ENCODE data around the gene SERTAD1. TPM values are rescaled to one million over a fixed set of nuclear protein-coding genes. Genes with fewer than 3 reads are reported as not detected.

The SERTAD1 gene
- total and polyA plus RNA-seq, 2 of the 4 experiments (the other 2 are of a cell fraction) = 21.1 to 27.4 TPM

- H3K27me3 ChIP-seq (ENCODE audit: control insufficient read depth, insufficient read depth, low read length) = no peaks in the 10 kb centered on the region
- no peak overlapping the region for H2AK5ac ChIP-seq (ENCODE audit: low read depth, low read length)
- no peaks in the 10 kb centered on the region for H3K9me3 ChIP-seq (ENCODE audit: control insufficient read depth, insufficient read depth, low read length)
- WGBS, 2 experiments (ENCODE audit: extremely low coverage in 2 of 2, insufficient read length in 1 of 2) = 93% methylated on average over 5 of the region's 25 CpGs; no CpG with 5 or more reads in 1 of the 2 experiments
- H4K5ac ChIP-seq (ENCODE audit: low read depth, low read length) = no peak overlapping the region
- in situ Hi-C loops (cut with MboI; ENCODE audit: low sequenced_read_pairs) (no loop called here), dilution Hi-C loops (cut with HindIII; ENCODE audit: low sequenced_read_pairs, unreplicated experiment) (no loop called here), intact Hi-C loops (cut with micrococcal nuclease) (no loop called here)
- no peak overlapping the region for H3K56ac ChIP-seq (ENCODE audit: extremely low read depth, insufficient read depth, low read length)
- no peak overlapping the region for H3K14ac ChIP-seq (replicated peaks; ENCODE audit: low read depth, low read length)
- no peak overlapping the region for H2BK20ac ChIP-seq (ENCODE audit: low read depth, low read length)
- H3K4ac ChIP-seq (ENCODE audit: low read depth, low read length) = no peak overlapping the region
- no peak overlapping the region for H3K23ac ChIP-seq (ENCODE audit: low read depth, low read length)
- H3K36me3 ChIP-seq (ENCODE audit: control insufficient read depth, insufficient read depth, low read length) = peaks cover 48% of the 10 kb centered on the region
- no peak overlapping the region for H3K18ac ChIP-seq (ENCODE audit: low read depth, low read length)
- H3K79me1 ChIP-seq (ENCODE audit: low read depth in 1 of 2, low read length in 2 of 2) = no peaks in the 10 kb centered on the region
- DNase-seq (no peak), ATAC-seq (ENCODE audit: low read depth) (no peak)
- no peak overlapping the region for H3K9ac ChIP-seq (ENCODE audit: low read depth, low read length)
- no peak overlapping the region for H2BK5ac ChIP-seq (ENCODE audit: low read depth, low read length, poor library complexity, severe bottlenecking)
- no peak overlapping the region for H2BK15ac ChIP-seq (ENCODE audit: low read depth, low read length)
- no peaks in the 10 kb centered on the region for H3K4me1 ChIP-seq (ENCODE audit: control insufficient read depth, insufficient read depth, low read length)
- no peak overlapping the region for H2BK120ac ChIP-seq (ENCODE audit: low read depth, low read length)
- no peak overlapping the region for H4K91ac ChIP-seq (ENCODE audit: insufficient read depth, low read depth, low read length)
- CTCF ChIA-PET = no interaction called here
- H3K9me1 ChIP-seq (ENCODE audit: insufficient read depth, low read length) = peaks cover 4% of the 10 kb centered on the region; the same call in 1 of the 2 replicates
- no peak overlapping the region for H3K4me3 ChIP-seq (ENCODE audit: insufficient read depth, low read depth, low read length)
- POLR2A ChIA-PET (ENCODE audit: unreplicated experiment) = no interaction called here
- no peaks in the 10 kb centered on the region for H4K20me1 ChIP-seq (ENCODE audit: insufficient read depth, low read length)
- H3K27ac ChIP-seq (ENCODE audit: insufficient read depth, low read length) = no peak overlapping the region
- TSS peak; percentile 98 for BruUV-seq (replicated peaks)
- no peak overlapping the region for H4K8ac ChIP-seq (ENCODE audit: low read depth in 2 of 2, low read length in 2 of 2)
- no peak overlapping the region for H3K4me2 ChIP-seq (ENCODE audit: low read depth, low read length)
- no peak overlapping the region for H2AK9ac ChIP-seq (replicated peaks; ENCODE audit: low read depth, low read length, poor library complexity)
- TF ChIP-seq, protein P1, sequence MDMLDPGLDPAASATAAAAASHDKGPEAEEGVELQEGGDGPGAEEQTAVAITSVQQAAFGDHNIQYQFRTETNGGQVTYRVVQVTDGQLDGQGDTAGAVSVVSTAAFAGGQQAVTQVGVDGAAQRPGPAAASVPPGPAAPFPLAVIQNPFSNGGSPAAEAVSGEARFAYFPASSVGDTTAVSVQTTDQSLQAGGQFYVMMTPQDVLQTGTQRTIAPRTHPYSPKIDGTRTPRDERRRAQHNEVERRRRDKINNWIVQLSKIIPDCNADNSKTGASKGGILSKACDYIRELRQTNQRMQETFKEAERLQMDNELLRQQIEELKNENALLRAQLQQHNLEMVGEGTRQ (IDR thresholded peaks at IDR 0.05; ENCODE audit: low read depth, low read length) = no peak
- TF ChIP-seq FOS (IDR thresholded peaks at IDR 0.05; ENCODE audit: low read depth, low read length) (no peak), MAZ (IDR thresholded peaks at IDR 0.05; ENCODE audit: borderline replicate concordance, low read depth, low read length) (no peak), CEBPB (IDR thresholded peaks at IDR 0.05; ENCODE audit: low read depth, low read length) (no peak), MXI1 (IDR thresholded peaks at IDR 0.05; ENCODE audit: borderline replicate concordance, low read depth, low read length) (no peak), MAFK (IDR thresholded peaks at IDR 0.05; ENCODE audit: low read depth, low read length) (no peak), RFX5 (IDR thresholded peaks at IDR 0.05; ENCODE audit: low read depth, low read length) (no peak)
- H2AFZ ChIP-seq (replicated peaks; ENCODE audit: low read length, poor library complexity) = no peak overlapping the region
Measured at GRCh38 chr19:40377876-40378385, 47.9 kb downstream of the SERTAD1 start.

Measured in IMR-90 (cell line).